HG02642 (cell line): Measurements from ENCODE around the gene RASSF9.

ENCODE experiments used
- ATAC-seq: cut with Tn5 transposase; IDR thresholded peaks from one replicate; pipeline ENCODE4 v1.9.1; 2021; ENCODE audit warnings: mild to moderate bottlenecking; ENCODE audit not compliant: unreplicated experiment, poor library complexity

Gene RASSF9

GRCh38 chr12:85759091-85759490 is 77.1 kb downstream of the RASSF9 start:
- ATAC-seq = no peak

GRCh38 chr12:85755760-85756159 is 80.4 kb downstream of the RASSF9 start:
- ATAC-seq = no peak
